Upper lobe of right lung (tissue), 1 donor: ENCODE data around the gene ARSH. TPM values are rescaled to one million over a fixed set of nuclear protein-coding genes. Genes with fewer than 3 reads are reported as not detected.

ENCODE experiments used
- ATAC-seq: fragments of 200-7000 bp; cut with Tn5 transposase; one replicate; pipeline ENCODE4 v1.9.1; 2020; ENCODE audit warnings: mild to moderate bottlenecking, moderate library complexity
- DNase-seq: peaks from one replicate; pipeline ENCODE4 v3.0.0-alpha.2; 2020
- H3K27ac ChIP-seq: fragments of 200-600 bp; one replicate; pipeline ENCODE4 v1.8.0; 2022
- H3K27me3 ChIP-seq: fragments of 200-600 bp; one replicate; pipeline ENCODE4 v1.8.0; 2022; ENCODE audit warnings: mild to moderate bottlenecking
- H3K36me3 ChIP-seq: fragments of 200-600 bp; one replicate; pipeline ENCODE4 v1.8.0; 2022
- H3K4me1 ChIP-seq: fragments of 200-600 bp; one replicate; pipeline ENCODE4 v1.8.0; 2022
- H3K4me3 ChIP-seq: fragments of 200-600 bp; one replicate; pipeline ENCODE4 v1.8.0; 2022; ENCODE audit warnings: mild to moderate bottlenecking
- H3K9me3 ChIP-seq: fragments of 200-600 bp; one replicate; pipeline ENCODE4 v1.8.0; 2022
- intact Hi-C: fragments of 100-400 bp; cut with DNase I; formaldehyde crosslinking; loops from one replicate; pipeline ENCODE4 v1.11.0; 2022
- total RNA-seq: library from RNA; stranded (reverse); fragmentation: NEBNext Ultra II Directional; extraction: Animal tissue kit (Norgen Biotek cat#: 25700); gene quantifications from one replicate; pipeline ENCODE4 v1.2.1, GENCODE V29; 2021
- TF ChIP-seq, protein P1 (sequence below): fragments of 200-600 bp; IDR thresholded peaks from one replicate; pipeline ENCODE4 v1.8.0; 2022; ENCODE audit warnings: antibody characterized with exemption
- donor health status: DM: no; HTN: yes; CAD: no; lungs with severe emphysema.

The ARSH gene
- total RNA-seq, 1 donor from 2014 or later: not detected

DNA sequence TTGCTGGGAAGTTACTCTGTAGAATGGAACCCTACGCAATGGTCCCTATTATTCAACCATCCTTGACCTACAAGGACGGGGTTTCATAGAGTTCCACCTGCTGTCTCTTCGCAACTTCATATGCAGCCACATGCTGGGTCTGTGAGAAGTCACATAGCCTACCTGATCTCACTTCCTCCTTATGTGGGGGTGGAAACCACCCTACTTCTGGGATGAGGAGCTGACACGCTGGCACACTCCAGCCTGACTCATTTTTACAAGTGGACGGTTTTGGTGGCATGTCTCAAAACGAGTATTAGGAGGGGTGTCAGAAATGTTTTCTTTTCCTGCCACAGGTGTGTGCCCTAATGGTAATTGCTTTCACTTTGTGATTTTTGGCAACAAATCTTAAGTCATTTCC is 40.4 kb upstream of the ARSH start:
- ATAC-seq (peak; percentile 32), DNase-seq (no peak)
- Histone ChIP-seq H3K4me1 (no peaks in the 10 kb centered on the region), H3K9me3 (no peaks in the 10 kb centered on the region), H3K27me3 (no peaks in the 10 kb centered on the region), H3K27ac (no peak overlapping the region), H3K4me3 (no peak overlapping the region), H3K36me3 (no peaks in the 10 kb centered on the region)
- TF ChIP-seq, protein P1, sequence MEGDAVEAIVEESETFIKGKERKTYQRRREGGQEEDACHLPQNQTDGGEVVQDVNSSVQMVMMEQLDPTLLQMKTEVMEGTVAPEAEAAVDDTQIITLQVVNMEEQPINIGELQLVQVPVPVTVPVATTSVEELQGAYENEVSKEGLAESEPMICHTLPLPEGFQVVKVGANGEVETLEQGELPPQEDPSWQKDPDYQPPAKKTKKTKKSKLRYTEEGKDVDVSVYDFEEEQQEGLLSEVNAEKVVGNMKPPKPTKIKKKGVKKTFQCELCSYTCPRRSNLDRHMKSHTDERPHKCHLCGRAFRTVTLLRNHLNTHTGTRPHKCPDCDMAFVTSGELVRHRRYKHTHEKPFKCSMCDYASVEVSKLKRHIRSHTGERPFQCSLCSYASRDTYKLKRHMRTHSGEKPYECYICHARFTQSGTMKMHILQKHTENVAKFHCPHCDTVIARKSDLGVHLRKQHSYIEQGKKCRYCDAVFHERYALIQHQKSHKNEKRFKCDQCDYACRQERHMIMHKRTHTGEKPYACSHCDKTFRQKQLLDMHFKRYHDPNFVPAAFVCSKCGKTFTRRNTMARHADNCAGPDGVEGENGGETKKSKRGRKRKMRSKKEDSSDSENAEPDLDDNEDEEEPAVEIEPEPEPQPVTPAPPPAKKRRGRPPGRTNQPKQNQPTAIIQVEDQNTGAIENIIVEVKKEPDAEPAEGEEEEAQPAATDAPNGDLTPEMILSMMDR: no peak
- intact Hi-C loops: no loop called here

DNA sequence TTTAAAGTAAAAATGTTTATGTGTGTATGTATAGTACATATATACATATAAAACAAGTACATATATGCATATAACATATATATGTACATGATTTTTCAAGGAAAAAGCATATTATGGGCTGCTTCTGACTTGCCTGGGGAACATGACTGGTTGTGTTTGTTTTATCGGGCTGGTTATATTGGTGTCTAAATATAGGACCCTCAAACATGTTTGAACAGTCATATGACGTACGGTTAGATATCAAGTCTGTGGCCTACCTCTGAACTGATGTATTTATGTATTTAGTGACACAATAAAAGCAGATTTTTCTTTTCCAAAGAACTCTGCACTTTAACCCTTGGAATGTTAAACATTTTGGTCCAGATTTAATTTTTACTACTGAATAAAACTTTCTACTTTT is 39.3 kb upstream of the ARSH start:
- no peaks in the 10 kb centered on the region for H3K4me1 ChIP-seq
- H3K36me3 ChIP-seq: no peaks in the 10 kb centered on the region
- H3K27ac ChIP-seq: no peak overlapping the region
- intact Hi-C loops: no loop called here
- DNase-seq (no peak), ATAC-seq (no peak)
- no peaks in the 10 kb centered on the region for H3K27me3 ChIP-seq
- H3K4me3 ChIP-seq: no peak overlapping the region
- no peaks in the 10 kb centered on the region for H3K9me3 ChIP-seq
- TF ChIP-seq, protein P1: no peak

DNA sequence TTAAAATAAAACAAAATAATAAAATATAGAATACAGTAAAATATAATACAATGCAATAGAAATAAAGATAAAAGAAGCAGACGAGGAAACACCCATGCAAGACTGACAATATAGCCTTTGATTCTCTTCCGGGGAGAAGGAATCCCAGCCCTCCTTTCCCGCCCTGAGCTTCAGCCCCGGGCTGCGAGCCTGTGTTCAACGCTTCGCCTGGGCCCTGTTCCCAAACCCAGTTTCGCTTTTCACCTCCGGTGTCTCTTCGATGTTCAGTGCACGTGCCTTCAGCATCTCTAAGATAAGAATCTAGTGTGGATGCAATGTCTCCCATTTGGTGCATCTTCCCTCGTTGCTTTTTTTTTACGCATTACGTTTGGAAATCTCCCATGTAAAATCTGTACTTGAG is 38.8 kb upstream of the ARSH start:
- no peaks in the 10 kb centered on the region for H3K27me3 ChIP-seq
- no peak for DNase-seq
- no peaks in the 10 kb centered on the region for H3K4me1 ChIP-seq
- H3K4me3 ChIP-seq: no peak overlapping the region
- intact Hi-C loops: no loop called here
- ATAC-seq: no peak
- TF ChIP-seq, protein P1: no peak
- H3K27ac ChIP-seq: no peak overlapping the region
- no peaks in the 10 kb centered on the region for H3K9me3 ChIP-seq
- H3K36me3 ChIP-seq: no peaks in the 10 kb centered on the region

DNA sequence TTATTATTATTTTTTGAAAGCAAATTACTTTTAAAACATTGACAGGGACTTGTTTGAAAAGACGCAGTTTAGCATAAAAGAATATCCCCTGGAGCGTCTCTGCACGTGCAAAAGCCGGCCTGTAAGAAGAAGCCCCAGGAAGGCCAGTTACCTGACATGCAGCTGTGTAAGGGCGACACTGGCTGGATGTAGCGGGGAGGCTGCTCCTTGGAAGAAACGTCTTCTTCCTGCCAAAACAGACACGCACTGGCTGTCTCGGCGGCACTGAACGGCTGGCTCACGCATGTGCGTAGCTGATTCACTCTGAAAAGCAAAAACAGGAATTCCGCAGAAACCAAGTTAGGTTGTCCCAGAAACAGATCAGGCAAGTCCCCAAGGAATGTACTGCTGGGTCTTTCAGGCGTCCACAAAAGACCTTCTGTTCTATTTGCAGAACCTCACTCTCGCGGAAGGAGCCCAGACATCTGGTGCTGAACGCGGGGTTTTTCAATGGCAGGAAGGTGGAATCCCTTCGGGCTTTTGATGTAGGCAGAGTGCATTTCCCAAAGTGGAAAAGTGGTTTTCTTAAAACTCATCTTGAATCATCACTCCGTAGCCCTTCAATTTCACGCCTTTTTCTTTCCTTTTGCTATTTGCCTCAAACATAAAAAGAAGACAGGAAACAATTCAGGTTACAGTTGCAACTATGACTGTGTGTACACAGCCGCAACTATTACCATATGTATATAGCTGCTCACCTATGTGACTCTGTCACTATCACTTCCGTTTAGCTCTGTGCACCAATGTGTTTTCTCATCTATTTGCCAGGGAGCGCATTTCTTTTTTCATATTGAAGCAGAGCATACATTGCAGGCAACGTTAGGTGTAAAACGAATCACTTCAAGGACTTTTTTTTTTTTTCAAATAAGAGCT is 38.1 kb upstream of the ARSH start:
- Histone ChIP-seq H3K27ac (no peak overlapping the region), H3K4me1 (no peaks in the 10 kb centered on the region), H3K4me3 (peak overlapping the region; percentile 14), H3K36me3 (no peaks in the 10 kb centered on the region), H3K9me3 (no peaks in the 10 kb centered on the region), H3K27me3 (no peaks in the 10 kb centered on the region)
- intact Hi-C loops: no loop called here
- ATAC-seq (no peak), DNase-seq (no peak)
- TF ChIP-seq, protein P1: no peak

DNA sequence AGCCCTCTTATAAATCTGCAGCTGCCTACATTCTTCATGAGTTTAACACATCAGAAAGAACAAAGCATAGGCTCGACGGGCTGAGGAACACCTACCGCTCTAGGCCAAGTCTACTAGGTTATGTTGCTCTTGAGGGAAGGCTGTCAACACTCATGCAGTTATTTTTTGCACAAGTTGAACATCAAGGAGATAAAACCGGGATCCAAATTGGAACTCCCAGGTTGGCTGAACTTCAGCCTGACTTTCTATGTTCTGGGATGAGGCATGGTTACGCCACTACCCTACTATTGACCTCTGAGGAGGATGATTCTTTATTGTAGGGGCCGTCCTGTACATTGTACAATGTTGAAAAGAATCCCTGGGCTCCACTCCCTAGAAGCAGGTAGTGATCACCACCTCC is 37.3 kb upstream of the ARSH start:
- no peaks in the 10 kb centered on the region for H3K9me3 ChIP-seq
- no peak for ATAC-seq
- TF ChIP-seq, protein P1: no peak
- DNase-seq: no peak
- no peaks in the 10 kb centered on the region for H3K36me3 ChIP-seq
- no peak overlapping the region for H3K27ac ChIP-seq
- intact Hi-C loops: no loop called here
- H3K27me3 ChIP-seq: no peaks in the 10 kb centered on the region
- H3K4me3 ChIP-seq: no peak overlapping the region
- H3K4me1 ChIP-seq: no peaks in the 10 kb centered on the region
